ENCODE data around the gene PROK2. TPM values are rescaled to one million over a fixed set of nuclear protein-coding genes. Genes with fewer than 3 reads are reported as not detected.

PROK2 gene
- total and polyA plus RNA-seq, 2 experiments from 2014 or later = 2.1 to 2.3 TPM

- no peaks in the 10 kb centered on the region for H3K79me2 ChIP-seq (replicated peaks; ENCODE audit: insufficient read depth)
- no peaks in the 10 kb centered on the region for H3K36me3 Mint-ChIP-seq (ENCODE audit: low read depth)
- H3K27me3 Mint-ChIP-seq (ENCODE audit: insufficient read depth, low read depth, poor library complexity) = peaks cover 7% of the 10 kb centered on the region
- TF ChIP-seq NANOG (IDR thresholded peaks at IDR 0.05; ENCODE audit: borderline replicate concordance) (no peak), CTCF (conservative IDR thresholded peaks at IDR 0.05; ENCODE audit: low read depth in 2 of 2) (no peak)
- peak overlapping the region; percentile 47; the same call in 1 of the 2 replicates for H3K4me2 ChIP-seq
- no peaks in the 10 kb centered on the region for H3K36me3 ChIP-seq (ENCODE audit: insufficient read depth)
- no peak overlapping the region; the same call in 1 of the 2 replicates for H2AFZ ChIP-seq
- H3K4me3 ChIP-seq = no peak overlapping the region
- peaks cover 45% of the 10 kb centered on the region for H3K4me1 ChIP-seq (ENCODE audit: insufficient read depth)
- peaks cover 39% of the 10 kb centered on the region for H3K4me1 Mint-ChIP-seq
- no peak overlapping the region; the same call in 1 of the 2 replicates for H3K27ac ChIP-seq (ENCODE audit: low read depth)
- no peak overlapping the region for H3K27ac Mint-ChIP-seq
- no peaks in the 10 kb centered on the region for H3K27me3 ChIP-seq (ENCODE audit: insufficient read depth)
- no peaks in the 10 kb centered on the region for H4K20me1 ChIP-seq (replicated peaks; ENCODE audit: insufficient read depth)
- no peak overlapping the region for H3K4me3 Mint-ChIP-seq
- H3K9me3 Mint-ChIP-seq = no peaks in the 10 kb centered on the region
- no peaks in the 10 kb centered on the region for H3K9me2 ChIP-seq (ENCODE audit: insufficient read depth)
- no peak for DNase-seq (ENCODE audit: low spot score)
- ATAC-seq = no peak
- no peaks in the 10 kb centered on the region for H3F3A ChIP-seq (replicated peaks; ENCODE audit: low read depth)
Observed at GRCh38 chr3:71801986-71802385, 17.0 kb upstream of the PROK2 start.

- Mint-ChIP-seq H3K4me1 (peaks cover 37% of the 10 kb centered on the region), H3K27ac (no peak overlapping the region), H3K9me3 (no peaks in the 10 kb centered on the region), H3K36me3 (ENCODE audit: low read depth) (no peaks in the 10 kb centered on the region), H3K27me3 (ENCODE audit: insufficient read depth, low read depth, poor library complexity) (peaks cover 5% of the 10 kb centered on the region), H3K4me3 (no peak overlapping the region)
- ATAC-seq (no peak), DNase-seq (ENCODE audit: low spot score) (no peak)
- Histone ChIP-seq H4K20me1 (replicated peaks; ENCODE audit: insufficient read depth) (no peaks in the 10 kb centered on the region), H3K4me3 (no peak overlapping the region), H3K36me3 (ENCODE audit: insufficient read depth) (no peaks in the 10 kb centered on the region), H3F3A (replicated peaks; ENCODE audit: low read depth) (no peaks in the 10 kb centered on the region), H3K9me2 (ENCODE audit: insufficient read depth) (no peaks in the 10 kb centered on the region), H3K4me2 (0 out of 2 replicates have a peak overlapping the region, but pooled peaks have one; percentile 16), H3K27ac (ENCODE audit: low read depth) (no peak overlapping the region), H2AFZ (no peak overlapping the region), H3K4me1 (ENCODE audit: insufficient read depth) (peaks cover 45% of the 10 kb centered on the region), H3K27me3 (ENCODE audit: insufficient read depth) (no peaks in the 10 kb centered on the region), H3K79me2 (replicated peaks; ENCODE audit: insufficient read depth) (no peaks in the 10 kb centered on the region)
- TF ChIP-seq ETS1 (IDR thresholded peaks at IDR 0.05) (no peak), ZNF462 (CRISPR knock-in tag; IDR thresholded peaks at IDR 0.05) (no peak), EZH2phosphoT487 (IDR thresholded peaks at IDR 0.05; ENCODE audit: unreplicated experiment) (no peak), STAT1 (IDR thresholded peaks at IDR 0.05; ENCODE audit: unreplicated experiment) (no peak), ZNF114 (CRISPR knock-in tag; IDR thresholded peaks at IDR 0.05) (no peak), EZH2 (IDR thresholded peaks at IDR 0.05; ENCODE audit: low read depth, unreplicated experiment) (no peak)
Observed at GRCh38 chr3:71800023-71800422, 15.1 kb upstream of the PROK2 start.
